Parathyroid adenoma (tissue), 2 donors: Measurements from ENCODE around the gene TIMP4.

Experiments used
- H2AFZ ChIP-seq: fragments of 300-600 bp; sonication (generic); one replicate; pipeline ENCODE4 v1.7.0; 2017; ENCODE audit warnings: antibody characterized with exemption, mild to moderate bottlenecking
- H3K27ac ChIP-seq: fragments of 300-600 bp; sonication (generic); one replicate; pipeline ENCODE4 v1.7.0; 2017
- H3K27me3 ChIP-seq: fragments of 300-600 bp; sonication (generic); one replicate; pipeline ENCODE4 v1.7.0; 2017; ENCODE audit warnings: low read length; ENCODE audit not compliant: control insufficient read depth, insufficient read depth
- H3K36me3 ChIP-seq: fragments of 300-600 bp; sonication (generic); one replicate; pipeline ENCODE4 v1.7.0; 2017; ENCODE audit warnings: low read length; ENCODE audit not compliant: control insufficient read depth, insufficient read depth
- H3K4me1 ChIP-seq: fragments of 300-600 bp; sonication (generic); one replicate; pipeline ENCODE4 v1.7.0; 2017; ENCODE audit warnings: control low read depth
- H3K4me2 ChIP-seq: fragments of 300-600 bp; sonication (generic); one replicate; pipeline ENCODE4 v1.7.0; 2017; ENCODE audit warnings: low read length
- H3K4me3 ChIP-seq: fragments of 300-600 bp; sonication (generic); one replicate; pipeline ENCODE4 v1.7.0; 2017; ENCODE audit warnings: low read depth, low read length
- H3K79me2 ChIP-seq: fragments of 300-600 bp; sonication (generic); one replicate; pipeline ENCODE4 v1.7.0; 2017; ENCODE audit warnings: control low read depth
- H3K9ac ChIP-seq: fragments of 300-600 bp; sonication (generic); one replicate; pipeline ENCODE4 v1.7.0; 2017; ENCODE audit warnings: mild to moderate bottlenecking
- H3K9me3 ChIP-seq: fragments of 300-600 bp; sonication (generic); one replicate; pipeline ENCODE4 v1.7.0; 2017; ENCODE audit warnings: low read length; ENCODE audit not compliant: control insufficient read depth
- TF ChIP-seq, protein P1 (sequence below): fragments of 300-600 bp; sonication (generic); IDR thresholded peaks from one replicate; pipeline ENCODE4 v1.7.0; 2017; ENCODE audit warnings: antibody characterized with exemption, mild to moderate bottlenecking
- donor health status: primary hyperparathyroidism.

TIMP4 gene

DNA sequence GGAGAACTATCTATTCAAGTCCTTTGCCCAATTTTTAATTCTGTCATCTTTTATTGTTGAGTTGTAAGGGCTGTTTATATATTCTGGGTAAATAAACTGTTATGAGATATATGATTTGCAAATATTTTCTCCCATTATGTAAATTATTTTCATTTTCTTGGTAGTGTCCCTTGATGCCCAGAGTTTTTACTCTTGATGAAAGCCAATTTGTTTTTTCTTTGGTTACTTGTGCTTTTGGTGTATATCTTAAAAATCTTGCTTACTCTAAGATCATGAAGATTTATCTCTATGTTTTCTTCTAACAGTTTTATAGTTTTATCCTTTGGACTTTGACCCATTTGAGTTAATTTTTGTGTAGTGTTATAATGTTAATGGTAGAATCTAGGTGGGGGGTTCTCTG lies 44.5 kb downstream of the TIMP4 start:
- peaks cover 16% of the 10 kb centered on the region for H3K79me2 ChIP-seq
- no peaks in the 10 kb centered on the region for H3K9me3 ChIP-seq
- peaks cover 4% of the 10 kb centered on the region for H3K4me1 ChIP-seq
- H2AFZ ChIP-seq: no peak overlapping the region
- no peak overlapping the region for H3K4me3 ChIP-seq
- H3K27me3 ChIP-seq: no peaks in the 10 kb centered on the region
- no peak overlapping the region for H3K27ac ChIP-seq
- H3K9ac ChIP-seq: no peak overlapping the region
- TF ChIP-seq, protein P1, sequence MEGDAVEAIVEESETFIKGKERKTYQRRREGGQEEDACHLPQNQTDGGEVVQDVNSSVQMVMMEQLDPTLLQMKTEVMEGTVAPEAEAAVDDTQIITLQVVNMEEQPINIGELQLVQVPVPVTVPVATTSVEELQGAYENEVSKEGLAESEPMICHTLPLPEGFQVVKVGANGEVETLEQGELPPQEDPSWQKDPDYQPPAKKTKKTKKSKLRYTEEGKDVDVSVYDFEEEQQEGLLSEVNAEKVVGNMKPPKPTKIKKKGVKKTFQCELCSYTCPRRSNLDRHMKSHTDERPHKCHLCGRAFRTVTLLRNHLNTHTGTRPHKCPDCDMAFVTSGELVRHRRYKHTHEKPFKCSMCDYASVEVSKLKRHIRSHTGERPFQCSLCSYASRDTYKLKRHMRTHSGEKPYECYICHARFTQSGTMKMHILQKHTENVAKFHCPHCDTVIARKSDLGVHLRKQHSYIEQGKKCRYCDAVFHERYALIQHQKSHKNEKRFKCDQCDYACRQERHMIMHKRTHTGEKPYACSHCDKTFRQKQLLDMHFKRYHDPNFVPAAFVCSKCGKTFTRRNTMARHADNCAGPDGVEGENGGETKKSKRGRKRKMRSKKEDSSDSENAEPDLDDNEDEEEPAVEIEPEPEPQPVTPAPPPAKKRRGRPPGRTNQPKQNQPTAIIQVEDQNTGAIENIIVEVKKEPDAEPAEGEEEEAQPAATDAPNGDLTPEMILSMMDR: no peak
- H3K4me2 ChIP-seq: no peak overlapping the region
- H3K36me3 ChIP-seq: no peaks in the 10 kb centered on the region

DNA sequence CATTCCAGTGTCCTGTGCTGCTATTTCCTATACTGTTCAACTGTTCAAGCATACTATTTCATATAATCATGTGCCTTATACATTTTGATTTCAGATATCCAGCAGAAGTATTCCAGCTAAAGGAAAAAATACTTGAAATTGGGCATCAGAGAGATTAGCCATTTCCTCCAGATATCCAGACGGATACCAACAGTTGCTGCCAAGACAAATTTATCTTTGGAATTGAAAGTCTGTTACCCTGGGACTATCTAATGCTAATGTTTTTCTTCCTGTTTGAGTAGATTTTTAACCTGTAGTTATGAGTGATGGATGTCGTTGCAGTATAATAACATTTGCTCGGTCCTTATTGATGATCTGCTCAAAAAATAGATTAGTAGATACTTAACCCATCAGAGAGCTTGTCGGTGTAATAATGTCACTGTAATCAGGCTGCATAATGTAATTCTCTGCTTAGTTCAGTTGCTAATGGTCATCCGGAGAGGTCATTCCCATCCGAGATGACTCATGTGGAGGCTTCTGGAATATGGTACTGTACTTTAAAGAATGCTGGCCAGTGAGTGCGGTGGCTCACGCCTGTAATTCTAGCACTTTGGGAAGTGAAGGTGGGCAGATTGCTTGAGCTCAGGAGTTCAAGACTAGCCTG lies 51.5 kb downstream of the TIMP4 start:
- H3K4me1 ChIP-seq: no peaks in the 10 kb centered on the region
- H3K27ac ChIP-seq: no peak overlapping the region
- no peaks in the 10 kb centered on the region for H3K9me3 ChIP-seq
- no peak overlapping the region for H2AFZ ChIP-seq
- H3K9ac ChIP-seq: no peak overlapping the region
- TF ChIP-seq, protein P1: no peak
- no peak overlapping the region for H3K4me2 ChIP-seq
- no peaks in the 10 kb centered on the region for H3K27me3 ChIP-seq
- H3K79me2 ChIP-seq: peaks cover 21% of the 10 kb centered on the region
- no peaks in the 10 kb centered on the region for H3K36me3 ChIP-seq
- no peak overlapping the region for H3K4me3 ChIP-seq
